ENCODE measurements around the gene GRB10.

GRB10 gene

GRCh38 chr7:50554431-50555322 is 228.0 kb downstream of the GRB10 start:
- Histone ChIP-seq H3K79me2 (ENCODE audit: insufficient read depth, low read length) (no peaks in the 10 kb centered on the region), H3K4me3 (ENCODE audit: low read depth in 1 of 2, low read length in 2 of 2) (no peak overlapping the region), H3K4me2 (ENCODE audit: insufficient read depth, low read length) (no peak overlapping the region), H3K4me1 (ENCODE audit: insufficient read depth, low read length) (no peaks in the 10 kb centered on the region), H4K20me1 (ENCODE audit: insufficient read depth, low read length) (no peaks in the 10 kb centered on the region), H3K9me3 (ENCODE audit: insufficient read depth, low read length, severe bottlenecking) (no peaks in the 10 kb centered on the region), H3K36me3 (ENCODE audit: insufficient read depth, low read length) (no peaks in the 10 kb centered on the region), H3K27me3 (ENCODE audit: insufficient read depth, low read length, poor library complexity) (peaks cover 12% of the 10 kb centered on the region), H2AFZ (ENCODE audit: low read depth, low read length) (no peak overlapping the region), H3K9ac (ENCODE audit: low read depth, low read length) (no peak overlapping the region), H3K27ac (ENCODE audit: low read length) (no peak overlapping the region)
- TF ChIP-seq EZH2 (IDR thresholded peaks at IDR 0.05; ENCODE audit: borderline replicate concordance, low read depth, low read length, severe bottlenecking) = no peak
- no peak for TF ChIP-seq CTCF (IDR thresholded peaks at IDR 0.05; ENCODE audit: borderline replicate concordance, extremely low read depth, low read length, poor library complexity, severe bottlenecking)
- DNase-seq = no peak
- ATAC-seq (ENCODE audit: insufficient read depth, low read depth) = no peak

- DNase-seq (no peak), ATAC-seq (ENCODE audit: insufficient read depth, low read depth) (no peak)
- H3K4me1 ChIP-seq (ENCODE audit: insufficient read depth, low read length) = no peaks in the 10 kb centered on the region
- H3K27me3 ChIP-seq (ENCODE audit: insufficient read depth, low read length, poor library complexity) = peaks cover 11% of the 10 kb centered on the region
- no peaks in the 10 kb centered on the region for H3K9me3 ChIP-seq (ENCODE audit: insufficient read depth, low read length, severe bottlenecking)
- H3K79me2 ChIP-seq (ENCODE audit: insufficient read depth, low read length) = no peaks in the 10 kb centered on the region
- no peak overlapping the region for H3K9ac ChIP-seq (ENCODE audit: low read depth, low read length)
- no peaks in the 10 kb centered on the region for H3K36me3 ChIP-seq (ENCODE audit: insufficient read depth, low read length)
- H3K4me2 ChIP-seq (ENCODE audit: insufficient read depth, low read length) = no peak overlapping the region
- H2AFZ ChIP-seq (ENCODE audit: low read depth, low read length) = no peak overlapping the region
- H4K20me1 ChIP-seq (ENCODE audit: insufficient read depth, low read length) = no peaks in the 10 kb centered on the region
- H3K27ac ChIP-seq (ENCODE audit: low read length) = no peak overlapping the region
- TF ChIP-seq CTCF (IDR thresholded peaks at IDR 0.05; ENCODE audit: borderline replicate concordance, extremely low read depth, low read length, poor library complexity, severe bottlenecking) (no peak), EZH2 (IDR thresholded peaks at IDR 0.05; ENCODE audit: borderline replicate concordance, low read depth, low read length, severe bottlenecking) (no peak)
- H3K4me3 ChIP-seq (ENCODE audit: low read depth in 1 of 2, low read length in 2 of 2) = no peak overlapping the region
These were observed 228.7 kb downstream of the GRB10 start for GRCh38 chr7:50553973-50554372.

GRCh38 chr7:50552921-50553320 is 229.8 kb downstream of the GRB10 start:
- Histone ChIP-seq H2AFZ (ENCODE audit: low read depth, low read length) (no peak overlapping the region), H3K9me3 (ENCODE audit: insufficient read depth, low read length, severe bottlenecking) (no peaks in the 10 kb centered on the region), H3K36me3 (ENCODE audit: insufficient read depth, low read length) (no peaks in the 10 kb centered on the region), H3K9ac (ENCODE audit: low read depth, low read length) (no peak overlapping the region), H3K4me1 (ENCODE audit: insufficient read depth, low read length) (no peaks in the 10 kb centered on the region), H3K4me3 (ENCODE audit: low read depth in 1 of 2, low read length in 2 of 2) (no peak overlapping the region), H3K4me2 (ENCODE audit: insufficient read depth, low read length) (no peak overlapping the region), H3K79me2 (ENCODE audit: insufficient read depth, low read length) (no peaks in the 10 kb centered on the region), H3K27ac (ENCODE audit: low read length) (no peak overlapping the region), H3K27me3 (ENCODE audit: insufficient read depth, low read length, poor library complexity) (peaks cover 6% of the 10 kb centered on the region), H4K20me1 (ENCODE audit: insufficient read depth, low read length) (no peaks in the 10 kb centered on the region)
- TF ChIP-seq EZH2 (IDR thresholded peaks at IDR 0.05; ENCODE audit: borderline replicate concordance, low read depth, low read length, severe bottlenecking) (no peak), CTCF (IDR thresholded peaks at IDR 0.05; ENCODE audit: borderline replicate concordance, extremely low read depth, low read length, poor library complexity, severe bottlenecking) (no peak)
- DNase-seq (peak; percentile 48), ATAC-seq (ENCODE audit: insufficient read depth, low read depth) (peak; percentile 74)
